HEK293 (cell line): ENCODE data around the gene CABP1.

Experiments
- FEZF1 ChIP-seq: fragments of 450-650 bp; formaldehyde crosslinking; IDR thresholded peaks from 2 replicates; pipeline ENCODE4 v1.5.1; 2016; ENCODE audit warnings: missing biosample characterization, missing genetic modification characterization
- MYNN ChIP-seq: fragments of 450-650 bp; formaldehyde crosslinking; IDR thresholded peaks from 2 replicates; pipeline ENCODE4 v1.5.1; 2016; ENCODE audit warnings: missing biosample characterization, missing genetic modification characterization, borderline replicate concordance
- PBX3 ChIP-seq: sonication (generic); formaldehyde crosslinking; IDR thresholded peaks from 2 replicates; pipeline ENCODE4 v1.8.1; 2022; ENCODE audit warnings: mild to moderate bottlenecking, moderate library complexity, missing genetic modification reagents
- ZBTB17 ChIP-seq: fragments of 450-650 bp; formaldehyde crosslinking; IDR thresholded peaks from 2 replicates; pipeline ENCODE4 v1.5.1; 2016; ENCODE audit warnings: missing biosample characterization, missing genetic modification characterization
- ZBTB20 ChIP-seq: fragments of 450-650 bp; formaldehyde crosslinking; IDR thresholded peaks from 2 replicates; pipeline ENCODE4 v1.5.1; 2016; ENCODE audit warnings: missing biosample characterization, missing genetic modification characterization
- ZBTB48 ChIP-seq: fragments of 450-650 bp; formaldehyde crosslinking; IDR thresholded peaks from 2 replicates; pipeline ENCODE4 v1.5.1; 2016; ENCODE audit warnings: missing biosample characterization, missing genetic modification characterization
- ZEB2 ChIP-seq: fragments of 450-650 bp; formaldehyde crosslinking; IDR thresholded peaks from 2 replicates; pipeline ENCODE4 v1.5.1; 2016; ENCODE audit warnings: missing biosample characterization, missing genetic modification characterization
- ZFP37 ChIP-seq: fragments of 450-650 bp; formaldehyde crosslinking; IDR thresholded peaks from 2 replicates; pipeline ENCODE4 v1.5.1; 2016; ENCODE audit warnings: missing biosample characterization, missing genetic modification characterization
- ZNF184 ChIP-seq: fragments of 450-650 bp; IDR thresholded peaks from 2 replicates; pipeline ENCODE4 v1.5.1; 2018; ENCODE audit warnings: missing biosample characterization, mild to moderate bottlenecking, missing genetic modification characterization
- ZNF214 ChIP-seq: fragments of 450-650 bp; formaldehyde crosslinking; IDR thresholded peaks from 2 replicates; pipeline ENCODE4 v1.5.1; 2017; ENCODE audit warnings: missing biosample characterization, mild to moderate bottlenecking, missing genetic modification characterization, borderline replicate concordance
- ZNF292 ChIP-seq: fragments of 450-650 bp; formaldehyde crosslinking; IDR thresholded peaks from 2 replicates; pipeline ENCODE4 v1.5.1; 2016; ENCODE audit warnings: low read depth, missing biosample characterization, missing genetic modification characterization, borderline replicate concordance
- ZNF311 ChIP-seq: fragments of 450-650 bp; formaldehyde crosslinking; IDR thresholded peaks from 2 replicates; pipeline ENCODE4 v1.5.1; 2017; ENCODE audit warnings: missing biosample characterization, missing genetic modification characterization, borderline replicate concordance
- ZNF37A ChIP-seq: fragments of 450-650 bp; IDR thresholded peaks from 2 replicates; pipeline ENCODE4 v1.5.1; 2018; ENCODE audit warnings: missing biosample characterization, missing genetic modification characterization
- ZNF391 ChIP-seq: fragments of 450-650 bp; formaldehyde crosslinking; IDR thresholded peaks from 2 replicates; pipeline ENCODE4 v1.5.1; 2016; ENCODE audit warnings: low read depth, missing biosample characterization, missing genetic modification characterization, borderline replicate concordance
- ZNF433 ChIP-seq: fragments of 450-650 bp; formaldehyde crosslinking; IDR thresholded peaks from 2 replicates; pipeline ENCODE4 v1.5.1; 2016; ENCODE audit warnings: missing biosample characterization, missing genetic modification characterization, low read depth
- ZNF473 ChIP-seq: fragments of 450-650 bp; formaldehyde crosslinking; IDR thresholded peaks from 2 replicates; pipeline ENCODE4 v1.5.1; 2017; ENCODE audit warnings: missing biosample characterization, missing genetic modification characterization
- ZNF48 ChIP-seq: fragments of 450-650 bp; formaldehyde crosslinking; IDR thresholded peaks from 2 replicates; pipeline ENCODE4 v1.5.1; 2016; ENCODE audit warnings: missing biosample characterization, missing genetic modification characterization
- ZNF555 ChIP-seq: fragments of 450-650 bp; formaldehyde crosslinking; conservative IDR thresholded peaks from 2 replicates; pipeline ENCODE4 v1.5.1; 2017; ENCODE audit warnings: missing biosample characterization, mild to moderate bottlenecking, missing genetic modification characterization, inconsistent platforms
- ZNF624 ChIP-seq: fragments of 450-650 bp; formaldehyde crosslinking; IDR thresholded peaks from 2 replicates; pipeline ENCODE4 v1.5.1; 2017; ENCODE audit warnings: missing biosample characterization, missing genetic modification characterization
- ZNF791 ChIP-seq: fragments of 450-650 bp; formaldehyde crosslinking; IDR thresholded peaks from 2 replicates; pipeline ENCODE4 v1.5.1; 2016; ENCODE audit warnings: missing biosample characterization, missing genetic modification characterization
- ZSCAN23 ChIP-seq: fragments of 450-650 bp; formaldehyde crosslinking; IDR thresholded peaks from 2 replicates; pipeline ENCODE4 v1.5.1; 2016; ENCODE audit warnings: missing biosample characterization, missing genetic modification characterization
- TF ChIP-seq, protein P1 (sequence below): fragments of 450-650 bp; formaldehyde crosslinking; IDR thresholded peaks from 2 replicates; pipeline ENCODE4 v1.5.1; 2017; ENCODE audit warnings: missing biosample characterization, mild to moderate bottlenecking, missing genetic modification characterization, moderate library complexity
- TF ChIP-seq, protein P2 (sequence below): fragments of 450-650 bp; formaldehyde crosslinking; IDR thresholded peaks from 2 replicates; pipeline ENCODE4 v1.5.1; 2016; ENCODE audit warnings: missing biosample characterization, missing genetic modification characterization
- TF ChIP-seq, protein P3 (sequence below): fragments of 450-650 bp; formaldehyde crosslinking; conservative IDR thresholded peaks from 2 replicates; pipeline ENCODE4 v1.5.1; 2016; ENCODE audit warnings: low read depth, missing biosample characterization, missing genetic modification characterization
- TF ChIP-seq, protein P4 (sequence below): fragments of 450-650 bp; formaldehyde crosslinking; IDR thresholded peaks from 2 replicates; pipeline ENCODE4 v1.5.1; 2016; ENCODE audit warnings: missing biosample characterization, missing genetic modification characterization

Gene CABP1

GRCh38 chr12:120686690-120687577 lies 46.5 kb downstream of the CABP1 start, which contains the start of gene MLEC (continued):
- TF ChIP-seq, protein P1, sequence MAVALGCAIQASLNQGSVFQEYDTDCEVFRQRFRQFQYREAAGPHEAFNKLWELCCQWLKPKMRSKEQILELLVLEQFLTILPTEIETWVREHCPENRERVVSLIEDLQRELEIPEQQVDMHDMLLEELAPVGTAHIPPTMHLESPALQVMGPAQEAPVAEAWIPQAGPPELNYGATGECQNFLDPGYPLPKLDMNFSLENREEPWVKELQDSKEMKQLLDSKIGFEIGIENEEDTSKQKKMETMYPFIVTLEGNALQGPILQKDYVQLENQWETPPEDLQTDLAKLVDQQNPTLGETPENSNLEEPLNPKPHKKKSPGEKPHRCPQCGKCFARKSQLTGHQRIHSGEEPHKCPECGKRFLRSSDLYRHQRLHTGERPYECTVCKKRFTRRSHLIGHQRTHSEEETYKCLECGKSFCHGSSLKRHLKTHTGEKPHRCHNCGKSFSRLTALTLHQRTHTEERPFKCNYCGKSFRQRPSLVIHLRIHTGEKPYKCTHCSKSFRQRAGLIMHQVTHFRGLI (tag by site-specific recombination) = peak; percentile 78; the same call in 1 of the 2 replicates
- TF ChIP-seq MYNN (tag by site-specific recombination) = no peak
- TF ChIP-seq, protein P2, sequence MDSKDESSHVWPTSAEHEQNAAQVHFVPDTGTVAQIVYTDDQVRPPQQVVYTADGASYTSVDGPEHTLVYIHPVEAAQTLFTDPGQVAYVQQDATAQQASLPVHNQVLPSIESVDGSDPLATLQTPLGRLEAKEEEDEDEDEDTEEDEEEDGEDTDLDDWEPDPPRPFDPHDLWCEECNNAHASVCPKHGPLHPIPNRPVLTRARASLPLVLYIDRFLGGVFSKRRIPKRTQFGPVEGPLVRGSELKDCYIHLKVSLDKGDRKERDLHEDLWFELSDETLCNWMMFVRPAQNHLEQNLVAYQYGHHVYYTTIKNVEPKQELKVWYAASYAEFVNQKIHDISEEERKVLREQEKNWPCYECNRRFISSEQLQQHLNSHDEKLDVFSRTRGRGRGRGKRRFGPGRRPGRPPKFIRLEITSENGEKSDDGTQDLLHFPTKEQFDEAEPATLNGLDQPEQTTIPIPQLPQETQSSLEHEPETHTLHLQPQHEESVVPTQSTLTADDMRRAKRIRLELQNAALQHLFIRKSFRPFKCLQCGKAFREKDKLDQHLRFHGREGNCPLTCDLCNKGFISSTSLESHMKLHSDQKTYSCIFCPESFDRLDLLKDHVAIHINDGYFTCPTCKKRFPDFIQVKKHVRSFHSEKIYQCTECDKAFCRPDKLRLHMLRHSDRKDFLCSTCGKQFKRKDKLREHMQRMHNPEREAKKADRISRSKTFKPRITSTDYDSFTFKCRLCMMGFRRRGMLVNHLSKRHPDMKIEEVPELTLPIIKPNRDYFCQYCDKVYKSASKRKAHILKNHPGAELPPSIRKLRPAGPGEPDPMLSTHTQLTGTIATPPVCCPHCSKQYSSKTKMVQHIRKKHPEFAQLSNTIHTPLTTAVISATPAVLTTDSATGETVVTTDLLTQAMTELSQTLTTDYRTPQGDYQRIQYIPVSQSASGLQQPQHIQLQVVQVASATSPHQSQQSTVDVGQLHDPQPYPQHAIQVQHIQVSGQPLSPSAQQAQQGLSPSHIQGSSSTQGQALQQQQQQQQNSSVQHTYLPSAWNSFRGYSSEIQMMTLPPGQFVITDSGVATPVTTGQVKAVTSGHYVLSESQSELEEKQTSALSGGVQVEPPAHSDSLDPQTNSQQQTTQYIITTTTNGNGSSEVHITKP (tag by site-specific recombination) = peak; percentile 71
- peak; percentile 94; the same call in 1 of the 2 replicates for TF ChIP-seq ZNF391 (tag by site-specific recombination)
- no peak for TF ChIP-seq FEZF1 (tag by site-specific recombination)
- peak; percentile 87 for TF ChIP-seq ZNF184 (tag by site-specific recombination)
- peak; percentile 96 for TF ChIP-seq ZBTB17
- TF ChIP-seq ZNF311 (tag by site-specific recombination) = no peak
- TF ChIP-seq, protein P3, sequence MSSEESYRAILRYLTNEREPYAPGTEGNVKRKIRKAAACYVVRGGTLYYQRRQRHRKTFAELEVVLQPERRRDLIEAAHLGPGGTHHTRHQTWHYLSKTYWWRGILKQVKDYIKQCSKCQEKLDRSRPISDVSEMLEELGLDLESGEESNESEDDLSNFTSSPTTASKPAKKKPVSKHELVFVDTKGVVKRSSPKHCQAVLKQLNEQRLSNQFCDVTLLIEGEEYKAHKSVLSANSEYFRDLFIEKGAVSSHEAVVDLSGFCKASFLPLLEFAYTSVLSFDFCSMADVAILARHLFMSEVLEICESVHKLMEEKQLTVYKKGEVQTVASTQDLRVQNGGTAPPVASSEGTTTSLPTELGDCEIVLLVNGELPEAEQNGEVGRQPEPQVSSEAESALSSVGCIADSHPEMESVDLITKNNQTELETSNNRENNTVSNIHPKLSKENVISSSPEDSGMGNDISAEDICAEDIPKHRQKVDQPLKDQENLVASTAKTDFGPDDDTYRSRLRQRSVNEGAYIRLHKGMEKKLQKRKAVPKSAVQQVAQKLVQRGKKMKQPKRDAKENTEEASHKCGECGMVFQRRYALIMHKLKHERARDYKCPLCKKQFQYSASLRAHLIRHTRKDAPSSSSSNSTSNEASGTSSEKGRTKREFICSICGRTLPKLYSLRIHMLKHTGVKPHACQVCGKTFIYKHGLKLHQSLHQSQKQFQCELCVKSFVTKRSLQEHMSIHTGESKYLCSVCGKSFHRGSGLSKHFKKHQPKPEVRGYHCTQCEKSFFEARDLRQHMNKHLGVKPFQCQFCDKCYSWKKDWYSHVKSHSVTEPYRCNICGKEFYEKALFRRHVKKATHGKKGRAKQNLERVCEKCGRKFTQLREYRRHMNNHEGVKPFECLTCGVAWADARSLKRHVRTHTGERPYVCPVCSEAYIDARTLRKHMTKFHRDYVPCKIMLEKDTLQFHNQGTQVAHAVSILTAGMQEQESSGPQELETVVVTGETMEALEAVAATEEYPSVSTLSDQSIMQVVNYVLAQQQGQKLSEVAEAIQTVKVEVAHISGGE (tag by site-specific recombination) = peak; percentile 100
- TF ChIP-seq, protein P4, sequence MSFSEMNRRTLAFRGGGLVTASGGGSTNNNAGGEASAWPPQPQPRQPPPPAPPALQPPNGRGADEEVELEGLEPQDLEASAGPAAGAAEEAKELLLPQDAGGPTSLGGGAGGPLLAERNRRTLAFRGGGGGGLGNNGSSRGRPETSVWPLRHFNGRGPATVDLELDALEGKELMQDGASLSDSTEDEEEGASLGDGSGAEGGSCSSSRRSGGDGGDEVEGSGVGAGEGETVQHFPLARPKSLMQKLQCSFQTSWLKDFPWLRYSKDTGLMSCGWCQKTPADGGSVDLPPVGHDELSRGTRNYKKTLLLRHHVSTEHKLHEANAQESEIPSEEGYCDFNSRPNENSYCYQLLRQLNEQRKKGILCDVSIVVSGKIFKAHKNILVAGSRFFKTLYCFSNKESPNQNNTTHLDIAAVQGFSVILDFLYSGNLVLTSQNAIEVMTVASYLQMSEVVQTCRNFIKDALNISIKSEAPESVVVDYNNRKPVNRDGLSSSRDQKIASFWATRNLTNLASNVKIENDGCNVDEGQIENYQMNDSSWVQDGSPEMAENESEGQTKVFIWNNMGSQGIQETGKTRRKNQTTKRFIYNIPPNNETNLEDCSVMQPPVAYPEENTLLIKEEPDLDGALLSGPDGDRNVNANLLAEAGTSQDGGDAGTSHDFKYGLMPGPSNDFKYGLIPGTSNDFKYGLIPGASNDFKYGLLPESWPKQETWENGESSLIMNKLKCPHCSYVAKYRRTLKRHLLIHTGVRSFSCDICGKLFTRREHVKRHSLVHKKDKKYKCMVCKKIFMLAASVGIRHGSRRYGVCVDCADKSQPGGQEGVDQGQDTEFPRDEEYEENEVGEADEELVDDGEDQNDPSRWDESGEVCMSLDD (tag by site-specific recombination) = no peak
- no peak for TF ChIP-seq ZNF37A (tag by site-specific recombination)
- TF ChIP-seq ZBTB48 = no peak
- TF ChIP-seq ZNF433 (tag by site-specific recombination) = no peak
- TF ChIP-seq ZFP37 (tag by site-specific recombination) = peak; percentile 84
- no peak for TF ChIP-seq ZNF791 (tag by site-specific recombination)
- TF ChIP-seq ZEB2 = peak; percentile 99
- TF ChIP-seq ZNF473 (tag by site-specific recombination) = no peak
- TF ChIP-seq ZNF48 (tag by site-specific recombination) = no peak
- TF ChIP-seq PBX3 (CRISPR knock-in tag) = 0 out of 2 replicates have a peak, but pooled peaks have one; percentile 66
- peak; percentile 51; the same call in 1 of the 2 replicates for TF ChIP-seq ZSCAN23 (tag by site-specific recombination)
- no peak for TF ChIP-seq ZNF555 (tag by site-specific recombination)
- TF ChIP-seq ZNF624 = 0 out of 2 replicates have a peak, but pooled peaks have one; percentile 29
- no peak for TF ChIP-seq ZNF292 (tag by site-specific recombination)
- peak; percentile 86 for TF ChIP-seq ZBTB20 (tag by site-specific recombination)
- TF ChIP-seq ZNF214 (tag by site-specific recombination) = no peak
- TF ChIP-seq, all 188 proteins: peak for 81
